Measurements from ENCODE around the gene DALRD3.
A peak's percentile ranks its signal among the peaks of the same experiment; 100 is the strongest.

DALRD3 gene

GRCh38 chr3:48985831-48986376 is 32.5 kb downstream of the DALRD3 start:
- no peak overlapping the region for H3K4me3 ChIP-seq (ENCODE audit: low read length)
- no peak for DNase-seq (ENCODE audit: low read depth)
- no peak for TF ChIP-seq CTCF (IDR thresholded peaks at IDR 0.05; ENCODE audit: insufficient read depth, low read depth, low read length, missing control alignments)

- H3K4me3 ChIP-seq (ENCODE audit: low read length) = no peak overlapping the region
- DNase-seq (ENCODE audit: low read depth) = peak; percentile 36
- no peak for TF ChIP-seq CTCF (IDR thresholded peaks at IDR 0.05; ENCODE audit: insufficient read depth, low read depth, low read length, missing control alignments)
Observed at GRCh38 chr3:48984663-48985062, 33.7 kb downstream of the DALRD3 start.

- no peak for TF ChIP-seq CTCF (IDR thresholded peaks at IDR 0.05; ENCODE audit: insufficient read depth, low read depth, low read length, missing control alignments)
- DNase-seq (ENCODE audit: low read depth) = no peak
- no peak overlapping the region for H3K4me3 ChIP-seq (ENCODE audit: low read length)
Observed at GRCh38 chr3:48983096-48983495, 35.3 kb downstream of the DALRD3 start.

DNA sequence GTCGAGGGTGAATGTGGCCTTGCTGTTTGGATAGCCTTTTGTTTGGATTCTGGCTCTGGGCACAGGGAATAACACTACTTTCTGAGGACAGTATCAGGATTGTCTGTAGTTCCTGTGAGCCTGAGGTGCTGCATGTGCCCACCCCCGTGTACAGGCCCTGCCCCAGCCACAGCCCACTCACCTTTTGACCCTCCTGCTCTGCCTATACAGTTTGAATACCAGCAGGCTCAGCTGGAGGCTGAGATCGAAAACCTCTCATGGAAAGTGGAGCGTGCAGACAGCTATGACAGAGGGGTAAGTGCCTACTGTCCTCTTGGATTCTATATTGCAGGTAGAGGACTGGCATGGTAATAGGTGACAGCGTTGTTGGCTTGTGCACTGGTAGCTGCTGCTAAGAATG is 35.7 kb downstream of the DALRD3 start:
- H3K4me3 ChIP-seq (ENCODE audit: low read length) = no peak overlapping the region
- TF ChIP-seq CTCF (IDR thresholded peaks at IDR 0.05; ENCODE audit: insufficient read depth, low read depth, low read length, missing control alignments) = no peak
- DNase-seq (ENCODE audit: low read depth) = no peak

- H3K4me3 ChIP-seq (ENCODE audit: low read length) = no peak overlapping the region
- no peak for TF ChIP-seq CTCF (IDR thresholded peaks at IDR 0.05; ENCODE audit: insufficient read depth, low read depth, low read length, missing control alignments)
Observed at GRCh38 chr3:48982016-48982415, 36.4 kb downstream of the DALRD3 start.

DNA sequence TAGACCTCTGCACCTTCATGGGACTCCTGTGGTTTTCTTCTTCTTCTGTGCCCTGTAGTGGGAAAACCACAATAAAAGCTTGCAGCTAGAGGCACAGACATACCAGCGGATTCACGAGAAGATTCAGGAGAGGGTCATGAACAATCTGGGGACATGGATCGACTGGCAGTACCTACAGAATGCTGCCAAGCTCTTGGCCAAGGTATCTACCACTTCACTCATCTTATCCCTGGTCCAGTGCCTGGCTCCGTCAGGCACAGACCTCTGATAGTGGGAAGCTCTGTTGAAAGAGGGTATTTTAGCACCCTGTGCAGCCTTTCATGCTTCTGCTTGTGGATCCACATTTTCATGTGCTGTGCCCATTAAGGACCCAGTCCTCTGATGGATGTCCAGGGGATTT is 38.1 kb downstream of the DALRD3 start:
- no peak for TF ChIP-seq CTCF (IDR thresholded peaks at IDR 0.05; ENCODE audit: insufficient read depth, low read depth, low read length, missing control alignments)
- DNase-seq (ENCODE audit: low read depth) = no peak
- H3K4me3 ChIP-seq (ENCODE audit: low read length) = no peak overlapping the region

More at GRCh38 chr3:48982016-48982415, 36.4 kb downstream of the DALRD3 start:
- no peak for DNase-seq (ENCODE audit: low read depth)

GRCh38 chr3:48979451-48979850 is 38.9 kb downstream of the DALRD3 start:
- no peak for TF ChIP-seq CTCF (IDR thresholded peaks at IDR 0.05; ENCODE audit: insufficient read depth, low read depth, low read length, missing control alignments)
- no peak for DNase-seq (ENCODE audit: low read depth)
- no peak overlapping the region for H3K4me3 ChIP-seq (ENCODE audit: low read length)
